ENCODE results near the gene PPP4R3B. TPM values are rescaled to one million over a fixed set of nuclear protein-coding genes. Genes with fewer than 3 reads are reported as not detected.

Gene PPP4R3B
- total and polyA plus RNA-seq, 2 experiments from 2014 or later: 25.6 to 56.6 TPM

- TF ChIP-seq, protein P1, sequence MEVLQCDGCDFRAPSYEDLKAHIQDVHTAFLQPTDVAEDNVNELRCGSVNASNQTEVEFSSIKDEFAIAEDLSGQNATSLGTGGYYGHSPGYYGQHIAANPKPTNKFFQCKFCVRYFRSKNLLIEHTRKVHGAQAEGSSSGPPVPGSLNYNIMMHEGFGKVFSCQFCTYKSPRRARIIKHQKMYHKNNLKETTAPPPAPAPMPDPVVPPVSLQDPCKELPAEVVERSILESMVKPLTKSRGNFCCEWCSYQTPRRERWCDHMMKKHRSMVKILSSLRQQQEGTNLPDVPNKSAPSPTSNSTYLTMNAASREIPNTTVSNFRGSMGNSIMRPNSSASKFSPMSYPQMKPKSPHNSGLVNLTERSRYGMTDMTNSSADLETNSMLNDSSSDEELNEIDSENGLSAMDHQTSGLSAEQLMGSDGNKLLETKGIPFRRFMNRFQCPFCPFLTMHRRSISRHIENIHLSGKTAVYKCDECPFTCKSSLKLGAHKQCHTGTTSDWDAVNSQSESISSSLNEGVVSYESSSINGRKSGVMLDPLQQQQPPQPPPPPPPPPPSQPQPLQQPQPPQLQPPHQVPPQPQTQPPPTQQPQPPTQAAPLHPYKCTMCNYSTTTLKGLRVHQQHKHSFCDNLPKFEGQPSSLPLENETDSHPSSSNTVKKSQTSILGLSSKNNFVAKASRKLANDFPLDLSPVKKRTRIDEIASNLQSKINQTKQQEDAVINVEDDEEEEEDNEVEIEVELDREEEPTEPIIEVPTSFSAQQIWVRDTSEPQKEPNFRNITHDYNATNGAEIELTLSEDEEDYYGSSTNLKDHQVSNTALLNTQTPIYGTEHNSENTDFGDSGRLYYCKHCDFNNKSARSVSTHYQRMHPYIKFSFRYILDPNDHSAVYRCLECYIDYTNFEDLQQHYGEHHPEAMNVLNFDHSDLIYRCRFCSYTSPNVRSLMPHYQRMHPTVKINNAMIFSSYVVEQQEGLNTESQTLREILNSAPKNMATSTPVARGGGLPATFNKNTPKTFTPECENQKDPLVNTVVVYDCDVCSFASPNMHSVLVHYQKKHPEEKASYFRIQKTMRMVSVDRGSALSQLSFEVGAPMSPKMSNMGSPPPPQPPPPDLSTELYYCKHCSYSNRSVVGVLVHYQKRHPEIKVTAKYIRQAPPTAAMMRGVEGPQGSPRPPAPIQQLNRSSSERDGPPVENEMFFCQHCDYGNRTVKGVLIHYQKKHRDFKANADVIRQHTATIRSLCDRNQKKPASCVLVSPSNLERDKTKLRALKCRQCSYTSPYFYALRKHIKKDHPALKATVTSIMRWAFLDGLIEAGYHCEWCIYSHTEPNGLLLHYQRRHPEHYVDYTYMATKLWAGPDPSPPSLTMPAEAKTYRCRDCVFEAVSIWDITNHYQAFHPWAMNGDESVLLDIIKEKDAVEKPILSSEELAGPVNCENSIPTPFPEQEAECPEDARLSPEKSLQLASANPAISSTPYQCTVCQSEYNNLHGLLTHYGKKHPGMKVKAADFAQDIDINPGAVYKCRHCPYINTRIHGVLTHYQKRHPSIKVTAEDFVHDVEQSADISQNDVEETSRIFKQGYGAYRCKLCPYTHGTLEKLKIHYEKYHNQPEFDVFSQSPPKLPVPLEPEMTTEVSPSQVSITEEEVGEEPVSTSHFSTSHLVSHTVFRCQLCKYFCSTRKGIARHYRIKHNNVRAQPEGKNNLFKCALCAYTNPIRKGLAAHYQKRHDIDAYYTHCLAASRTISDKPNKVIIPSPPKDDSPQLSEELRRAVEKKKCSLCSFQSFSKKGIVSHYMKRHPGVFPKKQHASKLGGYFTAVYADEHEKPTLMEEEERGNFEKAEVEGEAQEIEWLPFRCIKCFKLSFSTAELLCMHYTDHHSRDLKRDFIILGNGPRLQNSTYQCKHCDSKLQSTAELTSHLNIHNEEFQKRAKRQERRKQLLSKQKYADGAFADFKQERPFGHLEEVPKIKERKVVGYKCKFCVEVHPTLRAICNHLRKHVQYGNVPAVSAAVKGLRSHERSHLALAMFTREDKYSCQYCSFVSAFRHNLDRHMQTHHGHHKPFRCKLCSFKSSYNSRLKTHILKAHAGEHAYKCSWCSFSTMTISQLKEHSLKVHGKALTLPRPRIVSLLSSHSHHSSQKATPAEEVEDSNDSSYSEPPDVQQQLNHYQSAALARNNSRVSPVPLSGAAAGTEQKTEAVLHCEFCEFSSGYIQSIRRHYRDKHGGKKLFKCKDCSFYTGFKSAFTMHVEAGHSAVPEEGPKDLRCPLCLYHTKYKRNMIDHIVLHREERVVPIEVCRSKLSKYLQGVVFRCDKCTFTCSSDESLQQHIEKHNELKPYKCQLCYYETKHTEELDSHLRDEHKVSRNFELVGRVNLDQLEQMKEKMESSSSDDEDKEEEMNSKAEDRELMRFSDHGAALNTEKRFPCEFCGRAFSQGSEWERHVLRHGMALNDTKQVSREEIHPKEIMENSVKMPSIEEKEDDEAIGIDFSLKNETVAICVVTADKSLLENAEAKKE (CRISPR knock-in tag; IDR thresholded peaks at IDR 0.05): no peak
- no peak for TF ChIP-seq ZNF114 (CRISPR knock-in tag; IDR thresholded peaks at IDR 0.05)
- no peak for TF ChIP-seq ZNF331 (CRISPR knock-in tag; IDR thresholded peaks at IDR 0.05; ENCODE audit: low read depth)
- TF ChIP-seq STAT1 (IDR thresholded peaks at IDR 0.05; ENCODE audit: unreplicated experiment): no peak
Measured at GRCh38 chr2:55621802-55622201, 4.4 kb upstream of the PPP4R3B start (continued).

- peak; percentile 62 to 65 for TF ChIP-seq CTCF (conservative IDR thresholded peaks at IDR 0.05; ENCODE audit: low read depth in 2 of 2)
- TF ChIP-seq, protein P1 (CRISPR knock-in tag; IDR thresholded peaks at IDR 0.05): no peak
- TF ChIP-seq EZH2 (IDR thresholded peaks at IDR 0.05; ENCODE audit: low read depth, unreplicated experiment): no peak
- peaks cover under 1% of the 10 kb centered on the region; the same call in 1 of the 2 replicates for H3K36me3 ChIP-seq (ENCODE audit: insufficient read depth)
- H3K4me3 ChIP-seq: no peak overlapping the region
- H2AFZ ChIP-seq: no peak overlapping the region
- Mint-ChIP-seq H3K4me1 (peaks cover 16% of the 10 kb centered on the region; the same call in 2 of the 3 replicates), H3K4me3 (no peak overlapping the region; the same call in 1 of the 3 replicates), H3K9me3 (no peaks in the 10 kb centered on the region), H3K27ac (no peak overlapping the region), H3K36me3 (ENCODE audit: low read depth) (peaks cover 16% of the 10 kb centered on the region), H3K27me3 (ENCODE audit: insufficient read depth, low read depth, poor library complexity) (peaks cover 1% of the 10 kb centered on the region)
- no peaks in the 10 kb centered on the region for H3K9me2 ChIP-seq (ENCODE audit: insufficient read depth)
- ATAC-seq (peak; percentile 10), DNase-seq (ENCODE audit: low spot score) (peak; percentile 55)
- H3K79me2 ChIP-seq (replicated peaks; ENCODE audit: insufficient read depth): peaks cover 71% of the 10 kb centered on the region
- peaks cover 4% of the 10 kb centered on the region; the same call in 1 of the 2 replicates for H3K4me1 ChIP-seq (ENCODE audit: insufficient read depth)
- no peak overlapping the region for H3K4me2 ChIP-seq
- H4K20me1 ChIP-seq (replicated peaks; ENCODE audit: insufficient read depth): peaks cover 10% of the 10 kb centered on the region; the same call in 1 of the 2 replicates
- H3K27ac ChIP-seq (ENCODE audit: low read depth): no peak overlapping the region
- H3F3A ChIP-seq (replicated peaks; ENCODE audit: low read depth): no peaks in the 10 kb centered on the region
- H3K27me3 ChIP-seq (ENCODE audit: insufficient read depth): no peaks in the 10 kb centered on the region
Measured at GRCh38 chr2:55620123-55620779, 2.8 kb upstream of the PPP4R3B start.

Measured in GM23338 (cell line).